GM19455 (cell line): ENCODE results near the gene CORO2B.

Experiments used
- ATAC-seq: cut with Tn5 transposase; IDR thresholded peaks from one replicate; pipeline ENCODE4 v1.9.1; 2021; ENCODE audit not compliant: unreplicated experiment

The CORO2B gene

DNA sequence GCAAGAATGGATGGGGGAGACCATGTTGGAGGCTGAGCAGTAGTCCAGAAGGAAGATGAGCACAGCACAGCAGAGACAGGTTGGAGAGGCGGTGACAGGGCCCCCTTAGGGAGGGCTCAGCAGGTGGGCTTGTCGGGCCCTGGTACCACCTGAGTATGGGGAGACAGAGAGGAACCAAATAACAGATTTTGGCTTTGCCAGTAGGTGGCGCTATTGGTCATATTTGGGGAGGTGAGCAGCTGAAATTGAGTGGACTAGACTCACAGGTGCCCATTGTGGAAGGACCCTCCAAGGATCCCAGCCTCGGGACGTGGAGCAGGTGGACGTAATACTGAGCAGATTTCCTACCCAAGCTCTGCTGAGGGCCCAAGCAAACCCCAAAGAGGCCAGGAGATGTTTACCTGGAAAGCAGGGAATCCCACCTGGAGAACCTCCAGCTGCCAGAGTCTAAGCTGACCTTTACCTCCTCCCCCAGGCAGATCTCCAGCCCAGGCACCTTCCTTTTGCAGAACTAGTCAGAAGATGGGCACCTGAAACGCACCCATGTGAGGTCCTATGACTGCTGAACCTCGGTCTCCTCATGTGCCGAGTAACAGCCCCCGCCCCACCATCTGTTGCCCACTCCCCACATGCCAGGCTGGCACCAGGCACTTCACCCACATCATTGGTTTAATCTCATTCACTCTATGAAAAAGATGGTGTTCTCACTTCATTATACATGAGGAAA, 24.6 kb upstream of the CORO2B start:
- ATAC-seq = no peak

DNA sequence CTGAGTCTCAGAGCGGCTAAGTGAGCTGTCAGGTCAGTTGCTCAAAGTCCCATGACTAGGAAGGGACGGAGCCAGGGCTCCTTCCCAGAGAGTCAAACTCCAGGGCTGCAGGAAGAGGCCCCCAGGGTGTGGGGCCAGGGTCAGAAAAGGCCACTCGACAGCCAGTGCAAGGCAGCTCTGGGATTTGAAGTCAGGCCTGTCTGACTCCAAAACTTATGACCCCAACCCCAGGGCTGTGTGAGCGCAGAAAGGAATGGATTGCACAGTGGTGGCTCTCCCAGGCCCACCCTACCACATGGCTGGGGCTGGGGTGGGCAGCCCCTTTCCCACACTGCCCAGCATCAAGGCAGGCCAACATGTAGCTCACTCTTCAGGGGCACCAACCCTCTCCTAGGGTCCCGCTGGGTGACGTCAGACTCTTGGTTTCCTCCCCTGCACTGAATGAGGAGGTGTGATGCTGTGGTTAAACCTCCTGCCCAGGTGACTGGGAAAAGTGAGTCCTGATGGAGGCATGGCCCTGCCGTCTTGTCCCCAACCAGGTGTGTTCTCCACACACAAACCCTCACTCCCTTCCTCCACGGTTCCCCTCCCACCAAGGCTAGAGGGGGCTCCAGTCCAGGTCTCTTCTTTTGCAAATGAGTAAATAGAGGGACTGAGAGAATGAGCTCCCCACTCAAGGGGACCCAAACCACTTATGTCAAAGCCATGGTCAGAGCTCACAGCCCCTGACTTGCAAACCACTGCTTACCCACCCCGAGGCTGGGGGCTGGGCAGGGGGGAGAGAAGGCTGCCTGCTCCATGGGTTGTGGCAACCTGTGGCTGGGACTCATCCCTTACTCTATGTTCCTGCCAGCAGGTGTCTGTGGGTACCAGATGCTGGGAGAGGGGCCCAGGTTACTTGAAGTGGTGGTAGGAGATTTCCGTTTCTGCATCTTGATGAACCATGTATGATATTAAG, 23.8 kb upstream of the CORO2B start:
- ATAC-seq = no peak

DNA sequence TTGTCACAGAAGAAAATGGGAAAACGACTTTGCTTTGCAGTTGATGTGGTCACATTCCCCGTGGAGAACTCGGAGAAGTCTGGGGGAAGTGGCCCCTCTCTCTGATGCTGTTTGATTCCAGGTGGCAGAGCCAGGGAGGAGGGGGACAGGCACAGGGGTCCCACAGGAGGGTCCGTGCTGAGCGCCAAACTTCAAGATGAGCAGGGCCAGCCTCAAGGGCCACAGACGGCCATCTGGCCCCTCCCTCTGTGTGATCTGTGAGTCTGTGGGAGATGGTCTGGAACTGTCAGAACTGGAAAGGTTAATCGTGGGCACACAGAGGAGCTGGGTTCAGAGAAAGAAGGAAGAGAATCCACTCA, 23.1 kb upstream of the CORO2B start:
- ATAC-seq = no peak

DNA sequence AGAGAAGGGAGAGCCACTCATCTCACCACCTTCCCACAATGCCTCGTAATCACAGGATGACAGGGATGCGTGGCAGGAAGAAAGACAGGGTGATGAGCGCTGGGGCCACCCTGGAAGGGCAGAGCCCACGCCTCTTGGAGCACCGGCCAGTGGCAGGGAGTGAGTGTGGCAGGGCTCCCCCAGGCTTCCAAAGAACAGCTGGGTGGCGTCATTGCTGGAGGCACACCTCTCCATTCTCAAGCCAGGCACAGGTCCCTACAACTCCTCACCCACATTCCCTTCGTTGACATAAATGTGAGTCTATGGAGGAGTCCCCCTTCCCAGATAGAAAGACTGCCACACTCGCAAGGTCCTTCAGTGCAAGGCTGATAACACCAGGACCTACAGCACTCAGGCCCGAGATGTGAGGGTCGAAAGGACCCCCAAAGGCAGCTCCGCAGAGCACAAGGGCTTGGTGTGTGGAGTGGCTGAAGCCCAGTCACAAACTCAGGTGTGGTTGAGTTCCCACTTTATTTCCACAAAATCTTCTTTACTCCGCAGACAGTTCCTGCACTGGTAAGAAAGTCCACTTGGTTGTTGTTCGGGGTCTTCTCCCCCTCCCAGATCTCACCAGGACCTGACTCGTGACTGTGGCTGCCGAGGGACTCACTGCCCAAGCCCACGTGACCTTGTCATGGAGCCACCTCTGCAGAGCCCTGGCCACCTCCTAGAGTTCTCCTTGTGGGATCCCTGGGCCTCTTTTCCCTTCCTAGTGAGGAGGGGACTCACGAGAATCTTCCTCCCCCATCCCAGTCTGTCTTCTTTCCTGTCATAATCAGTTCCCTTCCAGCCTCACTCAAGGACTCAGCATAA, 22.4 kb upstream of the CORO2B start:
- no peak for ATAC-seq

DNA sequence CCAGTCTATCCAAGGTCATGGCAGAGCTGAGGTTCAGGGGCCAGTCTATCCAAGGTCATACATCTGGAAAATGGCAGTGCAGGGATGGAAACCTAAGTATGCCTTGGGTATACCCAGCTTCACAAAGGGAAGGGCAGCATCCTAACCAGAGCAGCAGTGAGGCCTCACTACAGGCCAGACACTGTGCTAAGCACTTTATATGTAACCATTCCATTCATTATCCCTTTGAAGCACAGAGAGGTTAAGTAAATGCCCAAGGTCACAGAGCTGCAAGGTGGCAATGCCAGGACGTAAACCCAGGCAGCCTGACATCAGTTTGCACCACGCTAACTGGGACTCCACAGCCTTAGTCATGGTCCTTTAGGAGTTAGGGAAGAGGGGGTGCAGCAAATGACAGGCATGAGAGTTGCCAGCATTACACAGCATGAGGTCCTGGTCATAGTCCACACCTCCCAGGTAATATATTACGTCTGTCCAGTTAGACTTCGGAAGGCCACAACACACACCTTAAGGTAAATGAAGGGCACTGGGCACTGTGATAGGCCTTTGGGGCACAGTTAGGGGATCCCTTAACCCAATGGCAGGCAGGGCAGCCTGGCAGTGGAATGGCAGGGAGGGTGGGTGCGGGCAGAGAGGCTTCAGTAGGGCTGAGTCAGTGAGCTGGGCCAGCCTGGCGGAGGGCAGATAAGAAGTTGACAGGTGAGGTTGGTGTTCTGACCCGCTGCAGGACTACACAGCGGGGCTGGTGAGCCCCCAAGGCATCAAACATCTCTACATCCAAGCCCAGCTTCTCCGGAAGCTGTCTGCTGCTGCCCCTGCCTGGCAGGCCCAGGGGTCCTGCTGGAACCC, 21.1 kb upstream of the CORO2B start:
- ATAC-seq = no peak

GRCh38 chr15:68558318-68559305, 20.2 kb upstream of the CORO2B start:
- ATAC-seq = no peak

GRCh38 chr15:68559345-68560310, 19.2 kb upstream of the CORO2B start:
- ATAC-seq = no peak

- no peak for ATAC-seq
Observed at GRCh38 chr15:68560501-68561113, 18.2 kb upstream of the CORO2B start.

GRCh38 chr15:68561171-68561900, 17.5 kb upstream of the CORO2B start:
- no peak for ATAC-seq

- ATAC-seq = no peak
Observed at GRCh38 chr15:68561901-68562300, 16.9 kb upstream of the CORO2B start.

- ATAC-seq = no peak
Observed at GRCh38 chr15:68564173-68564572, 14.6 kb upstream of the CORO2B start.

DNA sequence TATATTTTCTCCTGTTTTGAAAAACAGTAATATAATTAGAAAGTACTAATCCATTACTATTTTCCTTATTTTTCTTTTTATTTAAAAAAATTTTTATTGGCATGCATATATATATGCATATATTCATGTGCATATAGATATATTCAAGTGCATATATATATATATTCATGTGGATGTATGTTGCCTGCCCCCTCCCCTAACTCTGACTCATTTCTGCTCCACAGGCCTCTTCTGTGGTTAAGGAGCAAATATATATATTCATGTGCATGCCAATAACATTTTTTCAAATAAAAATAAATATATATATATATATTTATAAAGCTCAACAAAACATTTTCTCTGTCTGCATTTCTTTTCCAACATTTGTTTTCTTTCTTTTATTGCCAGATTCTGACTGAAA, 13.6 kb upstream of the CORO2B start:
- no peak for ATAC-seq

- no peak for ATAC-seq
Observed at GRCh38 chr15:68565726-68566125, 13.1 kb upstream of the CORO2B start.

DNA sequence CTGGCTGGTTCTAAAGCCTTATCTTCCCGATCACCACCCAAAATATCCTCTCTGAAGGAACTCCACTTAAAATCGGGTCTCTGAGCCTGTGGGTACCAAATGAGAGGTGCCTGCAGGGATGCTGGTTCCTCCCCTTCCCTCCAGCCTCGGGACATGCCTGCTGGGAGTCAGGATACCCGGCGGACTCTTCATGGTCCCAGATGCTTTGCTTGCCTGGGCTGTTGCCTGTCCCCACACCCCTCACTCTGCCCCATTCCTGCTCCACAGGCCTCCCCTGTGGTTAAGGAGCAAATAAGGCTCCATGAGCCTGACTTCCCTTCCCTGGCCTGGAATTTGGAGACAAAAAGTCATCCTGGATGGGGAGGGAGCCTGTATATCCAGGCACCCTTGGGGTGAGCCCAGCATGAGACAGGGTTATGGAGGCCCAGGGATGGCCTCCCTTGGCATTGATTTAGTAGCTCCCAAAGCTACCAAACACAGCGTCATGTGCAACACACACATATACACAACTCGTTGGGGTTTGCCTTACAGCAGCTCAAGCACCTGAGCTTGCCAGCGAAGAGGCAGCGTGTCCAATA, 12.3 kb upstream of the CORO2B start:
- ATAC-seq = no peak

GRCh38 chr15:68567345-68567744, 11.4 kb upstream of the CORO2B start:
- ATAC-seq = no peak

DNA sequence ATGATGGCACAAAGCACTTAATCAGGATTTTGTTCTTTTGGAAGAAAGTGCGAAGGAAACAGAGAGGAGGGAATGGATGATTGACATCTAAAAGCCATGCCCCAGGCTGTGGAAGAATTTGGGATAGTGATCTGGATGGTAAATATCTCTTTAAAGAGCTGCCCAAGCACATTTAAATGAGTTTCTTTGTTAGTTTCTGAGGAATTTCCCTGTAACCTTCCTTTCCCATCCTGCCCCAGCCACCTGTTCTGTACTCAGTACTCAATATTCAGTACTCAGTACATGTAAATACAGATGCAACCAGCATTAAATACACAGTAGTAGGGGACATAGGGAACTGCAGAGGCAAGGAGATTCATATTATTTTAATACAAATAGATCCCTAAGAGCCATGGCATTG, 7.8 kb upstream of the CORO2B start:
- ATAC-seq = no peak

GRCh38 chr15:68571582-68571981, 7.2 kb upstream of the CORO2B start:
- no peak for ATAC-seq
